ENCODE measurements around the gene ASTN2. TPM values are rescaled to one million over a fixed set of nuclear protein-coding genes. Genes with fewer than 3 reads are reported as not detected.
"Not testable (repeated sequence)": the region's sequence is repeated elsewhere in the genome, so short reads cannot be mapped to it uniquely, and the experiment has no call there.

The ASTN2 gene
- polyA plus RNA-seq, 3 donors from 2014 or later, result 1.7 to 4.5 (median 2.2) TPM

GRCh38 chr9:116899337-116900006 lies 515.4 kb downstream of the ASTN2 start:
- no peak overlapping the region for H3K27ac Mint-ChIP-seq
- H3K4me3 Mint-ChIP-seq, result no peak overlapping the region
- H3K27me3 Mint-ChIP-seq (ENCODE audit: low read depth in 3 of 3), result peaks cover 0 to 7% (median 3%) of the 10 kb centered on the region in 3 donors
- H3K4me1 Mint-ChIP-seq, result no peaks in the 10 kb centered on the region
- no peak for DNase-seq
- H3K36me3 Mint-ChIP-seq, result peaks cover 0 to 10% (median 0%) of the 10 kb centered on the region in 3 donors
- H3K9me3 Mint-ChIP-seq, result peaks cover 5 to 14% (median 10%) of the 10 kb centered on the region in 6 donors

- not testable (repeated sequence) for H3K4me1 Mint-ChIP-seq; H3K36me3 Mint-ChIP-seq; H3K27me3 Mint-ChIP-seq (ENCODE audit: low read depth in 3 of 3); H3K27ac Mint-ChIP-seq; H3K4me3 Mint-ChIP-seq; DNase-seq
- peaks cover 5 to 14% (median 10%) of the 10 kb centered on the region in 6 donors for H3K9me3 Mint-ChIP-seq
Observed at GRCh38 chr9:116898131-116898530, 516.7 kb downstream of the ASTN2 start.

GRCh38 chr9:116897201-116897600 lies 517.7 kb downstream of the ASTN2 start:
- H3K27ac Mint-ChIP-seq, result no peak overlapping the region
- H3K36me3 Mint-ChIP-seq, result peaks cover 0 to 10% (median 0%) of the 10 kb centered on the region in 3 donors
- no peaks in the 10 kb centered on the region for H3K4me1 Mint-ChIP-seq
- H3K4me3 Mint-ChIP-seq, result no peak overlapping the region
- H3K27me3 Mint-ChIP-seq (ENCODE audit: low read depth in 3 of 3), result peaks cover 2 to 7% (median 6%) of the 10 kb centered on the region in 3 donors
- no peak for DNase-seq
- peaks cover 5 to 14% (median 10%) of the 10 kb centered on the region in 6 donors for H3K9me3 Mint-ChIP-seq

GRCh38 chr9:116895961-116896360 lies 518.9 kb downstream of the ASTN2 start:
- no peak overlapping the region for H3K27ac Mint-ChIP-seq
- no peak for DNase-seq
- peaks cover 2 to 7% (median 6%) of the 10 kb centered on the region in 3 donors for H3K27me3 Mint-ChIP-seq (ENCODE audit: low read depth in 3 of 3)
- H3K4me3 Mint-ChIP-seq, result no peak overlapping the region
- no peaks in the 10 kb centered on the region for H3K4me1 Mint-ChIP-seq
- H3K9me3 Mint-ChIP-seq, result peaks cover 5 to 14% (median 10%) of the 10 kb centered on the region in 6 donors
- H3K36me3 Mint-ChIP-seq, result peaks cover 0 to 10% (median 0%) of the 10 kb centered on the region in 3 donors

- no peaks in the 10 kb centered on the region for H3K36me3 Mint-ChIP-seq
- H3K27me3 Mint-ChIP-seq (ENCODE audit: low read depth in 3 of 3), result peaks cover 5 to 7% (median 5%) of the 10 kb centered on the region in 3 donors
- no peak overlapping the region for H3K27ac Mint-ChIP-seq
Observed at GRCh38 chr9:116891424-116891823, 523.4 kb downstream of the ASTN2 start.

GRCh38 chr9:116888476-116888875 lies 526.4 kb downstream of the ASTN2 start:
- not testable (repeated sequence) for H3K4me1 Mint-ChIP-seq
- H3K9me3 Mint-ChIP-seq, result peaks cover 0 to 11% (median 1%) of the 10 kb centered on the region in 6 donors

More at GRCh38 chr9:116891424-116891823, 523.4 kb downstream of the ASTN2 start:
- DNase-seq, result no peak
- Mint-ChIP-seq H3K9me3 (peaks cover 0 to 11% (median under 1%) of the 10 kb centered on the region in 6 donors), H3K4me1 (no peaks in the 10 kb centered on the region), H3K4me3 (no peak overlapping the region)

GRCh38 chr9:116888066-116888465 lies 526.8 kb downstream of the ASTN2 start:
- H3K4me3 Mint-ChIP-seq, result no peak overlapping the region
- no peak overlapping the region for H3K27ac Mint-ChIP-seq
- no peaks in the 10 kb centered on the region for H3K4me1 Mint-ChIP-seq
- DNase-seq, result no peak
- no peaks in the 10 kb centered on the region for H3K36me3 Mint-ChIP-seq
- H3K27me3 Mint-ChIP-seq (ENCODE audit: low read depth in 3 of 3), result peaks cover 2 to 8% (median 3%) of the 10 kb centered on the region in 3 donors
- H3K9me3 Mint-ChIP-seq, result peaks cover 0 to 11% (median 1%) of the 10 kb centered on the region in 6 donors

More at GRCh38 chr9:116888476-116888875, 526.4 kb downstream of the ASTN2 start:
- not testable (repeated sequence) for H3K4me3 Mint-ChIP-seq; H3K36me3 Mint-ChIP-seq; H3K27ac Mint-ChIP-seq; DNase-seq; H3K27me3 Mint-ChIP-seq (ENCODE audit: low read depth in 3 of 3)

- H3K27ac Mint-ChIP-seq, result no peak overlapping the region
- H3K4me3 Mint-ChIP-seq, result no peak overlapping the region
- H3K9me3 Mint-ChIP-seq, result peaks cover 0 to 7% (median 1%) of the 10 kb centered on the region in 6 donors
- no peak for DNase-seq
- peaks cover 0 to 10% (median 0%) of the 10 kb centered on the region in 3 donors for H3K27me3 Mint-ChIP-seq (ENCODE audit: low read depth in 3 of 3)
- no peaks in the 10 kb centered on the region for H3K4me1 Mint-ChIP-seq
- no peaks in the 10 kb centered on the region for H3K36me3 Mint-ChIP-seq
Observed at GRCh38 chr9:116883676-116884075, 531.2 kb downstream of the ASTN2 start.

GRCh38 chr9:116877072-116877471 lies 537.8 kb downstream of the ASTN2 start:
- Mint-ChIP-seq H3K27ac (no peak overlapping the region), H3K4me1 (no peaks in the 10 kb centered on the region)

GRCh38 chr9:116875576-116875975 lies 539.3 kb downstream of the ASTN2 start:
- DNase-seq, result no peak
- no peaks in the 10 kb centered on the region for H3K4me1 Mint-ChIP-seq
- H3K9me3 Mint-ChIP-seq, result peaks cover 7 to 31% (median 14%) of the 10 kb centered on the region in 6 donors
- H3K27me3 Mint-ChIP-seq (ENCODE audit: low read depth in 3 of 3), result peaks cover 0 to 4% (median 2%) of the 10 kb centered on the region in 3 donors
- H3K36me3 Mint-ChIP-seq, result peaks cover 0 to 4% (median 0%) of the 10 kb centered on the region in 3 donors
- no peak overlapping the region for H3K4me3 Mint-ChIP-seq
- H3K27ac Mint-ChIP-seq, result no peak overlapping the region

More at GRCh38 chr9:116877072-116877471, 537.8 kb downstream of the ASTN2 start:
- no peak overlapping the region for H3K4me3 Mint-ChIP-seq
- H3K27me3 Mint-ChIP-seq (ENCODE audit: low read depth in 3 of 3), result peaks cover 0 to 7% (median 2%) of the 10 kb centered on the region in 3 donors
- no peak for DNase-seq
- H3K9me3 Mint-ChIP-seq, result peaks cover 7 to 31% (median 14%) of the 10 kb centered on the region in 6 donors
- H3K36me3 Mint-ChIP-seq, result peaks cover 0 to 4% (median 0%) of the 10 kb centered on the region in 3 donors

- Mint-ChIP-seq H3K4me3 (no peak overlapping the region), H3K36me3 (peaks cover 0 to 4% (median 0%) of the 10 kb centered on the region in 3 donors), H3K4me1 (no peaks in the 10 kb centered on the region), H3K9me3 (peaks cover 7 to 31% (median 14%) of the 10 kb centered on the region in 6 donors), H3K27me3 (ENCODE audit: low read depth in 3 of 3) (peaks cover 0 to 4% (median 2%) of the 10 kb centered on the region in 3 donors), H3K27ac (no peak overlapping the region)
- DNase-seq, result no peak
Observed at GRCh38 chr9:116873937-116874914, 540.6 kb downstream of the ASTN2 start.

GRCh38 chr9:116873491-116873890 lies 541.4 kb downstream of the ASTN2 start:
- Mint-ChIP-seq H3K27ac (no peak overlapping the region), H3K27me3 (ENCODE audit: low read depth in 3 of 3) (peaks cover 0 to 4% (median 2%) of the 10 kb centered on the region in 3 donors), H3K4me3 (no peak overlapping the region), H3K4me1 (no peaks in the 10 kb centered on the region), H3K9me3 (peaks cover 7 to 31% (median 14%) of the 10 kb centered on the region in 6 donors), H3K36me3 (peaks cover 0 to 4% (median 0%) of the 10 kb centered on the region in 3 donors)
- DNase-seq, result no peak

- no peak overlapping the region for H3K4me3 Mint-ChIP-seq
- no peak overlapping the region for H3K27ac Mint-ChIP-seq
- peaks cover 1 to 7% (median 2%) of the 10 kb centered on the region in 3 donors for H3K27me3 Mint-ChIP-seq (ENCODE audit: low read depth in 3 of 3)
- H3K36me3 Mint-ChIP-seq, result peaks cover 0 to 4% (median 0%) of the 10 kb centered on the region in 3 donors
- H3K9me3 Mint-ChIP-seq, result peaks cover 0 to 12% (median 4%) of the 10 kb centered on the region in 6 donors
- no peak for DNase-seq
- H3K4me1 Mint-ChIP-seq, result no peaks in the 10 kb centered on the region
Observed at GRCh38 chr9:116870566-116870965, 544.3 kb downstream of the ASTN2 start.

All from immature natural killer cell (primary cell).